ENCODE data around the gene C9orf72. TPM values are rescaled to one million over a fixed set of nuclear protein-coding genes. Genes with fewer than 3 reads are reported as not detected.

Gene C9orf72
- total RNA-seq, 2 experiments from 2014 or later = 13.7 to 16.4 TPM

GRCh38 chr9:27540502-27540901, 32.8 kb downstream of the C9orf72 start:
- Mint-ChIP-seq H3K4me3 (no peak overlapping the region), H3K4me1 (peaks cover 3% of the 10 kb centered on the region), H3K27me3 (no peaks in the 10 kb centered on the region), H3K27ac (no peak overlapping the region), H3K36me3 (peaks cover 10% of the 10 kb centered on the region), H3K9me3 (no peaks in the 10 kb centered on the region)
- ATAC-seq (ENCODE audit: low read depth) (no peak), DNase-seq (no peak)
- POLR2A ChIA-PET = interaction anchor here (0.7 kb wide), 1 partner anchor 12 kb away, joined by 4 read pairs; no protein-coding TSS in a partner anchor

- Mint-ChIP-seq H3K4me1 (peaks cover 3% of the 10 kb centered on the region), H3K27me3 (no peaks in the 10 kb centered on the region), H3K9me3 (no peaks in the 10 kb centered on the region), H3K36me3 (peaks cover 9% of the 10 kb centered on the region), H3K4me3 (no peak overlapping the region), H3K27ac (no peak overlapping the region)
- DNase-seq (no peak), ATAC-seq (ENCODE audit: low read depth) (no peak)
- POLR2A ChIA-PET = interaction anchor here (0.7 kb wide), 1 partner anchor 12 kb away, joined by 4 read pairs; no protein-coding TSS in a partner anchor
Measured at GRCh38 chr9:27539479-27540441, 33.5 kb downstream of the C9orf72 start.

DNA sequence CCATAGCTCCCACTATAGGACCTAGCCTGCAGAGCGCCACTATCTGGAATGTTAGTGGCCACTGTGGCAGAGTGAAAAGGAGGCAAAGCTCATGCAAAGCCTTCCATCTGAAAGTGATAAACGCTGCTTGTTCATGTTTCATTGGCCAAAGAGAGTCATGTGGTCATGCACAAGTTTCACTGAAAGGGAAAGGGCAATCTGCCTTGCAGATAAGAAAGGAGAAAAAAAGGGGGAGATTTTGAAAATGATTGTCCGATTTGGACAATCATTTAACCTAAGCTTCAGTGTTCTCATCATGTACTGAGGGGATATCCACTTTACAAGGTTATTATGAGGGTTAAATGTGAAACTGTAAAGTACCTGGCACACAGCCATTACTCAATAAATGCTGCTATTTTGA, 34.6 kb downstream of the C9orf72 start:
- Mint-ChIP-seq H3K36me3 (peaks cover 4% of the 10 kb centered on the region), H3K9me3 (no peaks in the 10 kb centered on the region), H3K4me3 (no peak overlapping the region), H3K27ac (no peak overlapping the region), H3K27me3 (no peaks in the 10 kb centered on the region), H3K4me1 (peaks cover 6% of the 10 kb centered on the region)
- POLR2A ChIA-PET = no interaction called here
- ATAC-seq (ENCODE audit: low read depth) = no peak
- DNase-seq = no peak

DNA sequence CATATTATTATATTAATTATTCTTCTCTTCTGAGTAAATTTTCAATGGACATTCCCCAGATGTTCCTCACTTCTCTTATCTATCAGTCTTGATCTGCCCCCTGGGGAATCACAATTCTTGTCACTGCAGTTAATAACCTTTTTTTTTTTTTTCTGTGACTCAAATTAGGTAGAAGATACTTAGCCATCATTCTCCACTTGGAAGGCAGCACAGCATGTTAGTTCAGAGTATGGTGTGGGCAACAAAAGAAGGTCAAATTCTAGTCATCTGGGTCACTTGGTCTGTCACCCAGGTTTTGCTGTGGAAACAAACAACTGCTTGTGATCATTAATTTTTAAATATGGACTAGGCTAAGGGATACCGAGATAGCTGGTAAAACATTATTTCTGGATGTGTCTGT, 35.5 kb downstream of the C9orf72 start:
- POLR2A ChIA-PET = no interaction called here
- H3K4me1 Mint-ChIP-seq = peaks cover 6% of the 10 kb centered on the region
- no peak for ATAC-seq (ENCODE audit: low read depth)

DNA sequence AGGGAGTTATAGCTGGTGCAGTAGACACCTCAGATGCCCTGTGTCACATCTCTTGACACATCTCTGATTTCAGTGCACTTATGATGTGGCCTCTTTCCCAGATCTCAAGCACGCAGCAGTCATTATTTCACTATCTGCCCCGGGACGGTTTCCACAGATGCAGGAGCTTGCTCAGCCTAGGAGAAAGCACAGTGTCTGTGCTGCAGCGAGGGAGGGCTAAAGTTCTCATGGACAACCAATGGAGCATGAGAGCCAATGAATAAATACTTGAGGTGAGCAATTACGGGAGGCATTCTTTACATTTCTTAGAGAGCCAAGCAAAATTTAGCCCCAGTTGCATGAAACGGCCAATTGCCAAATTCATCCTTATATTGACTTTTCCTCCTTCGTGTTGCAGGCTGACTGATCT, 36.2 kb downstream of the C9orf72 start:
- Mint-ChIP-seq H3K9me3 (no peaks in the 10 kb centered on the region), H3K4me3 (no peak overlapping the region), H3K36me3 (peaks cover 2% of the 10 kb centered on the region), H3K4me1 (peaks cover 6% of the 10 kb centered on the region), H3K27ac (no peak overlapping the region), H3K27me3 (no peaks in the 10 kb centered on the region)
- POLR2A ChIA-PET = no interaction called here
- no peak for ATAC-seq (ENCODE audit: low read depth)
- DNase-seq = no peak

More for the DNA sequence above, 35.5 kb downstream of the C9orf72 start:
- no peak for DNase-seq
- Mint-ChIP-seq H3K27me3 (no peaks in the 10 kb centered on the region), H3K4me3 (no peak overlapping the region), H3K36me3 (peaks cover 2% of the 10 kb centered on the region), H3K27ac (no peak overlapping the region), H3K9me3 (no peaks in the 10 kb centered on the region)

GRCh38 chr9:27536168-27536567, 37.1 kb downstream of the C9orf72 start:
- DNase-seq = no peak
- peaks cover 2% of the 10 kb centered on the region for H3K36me3 Mint-ChIP-seq
- no peak overlapping the region for H3K27ac Mint-ChIP-seq
- no peak for ATAC-seq (ENCODE audit: low read depth)
- H3K27me3 Mint-ChIP-seq = no peaks in the 10 kb centered on the region
- H3K9me3 Mint-ChIP-seq = no peaks in the 10 kb centered on the region
- peaks cover 6% of the 10 kb centered on the region for H3K4me1 Mint-ChIP-seq
- H3K4me3 Mint-ChIP-seq = no peak overlapping the region
- POLR2A ChIA-PET = no interaction called here

- H3K27ac Mint-ChIP-seq = no peak overlapping the region
Measured at GRCh38 chr9:27535701-27536118, 37.6 kb downstream of the C9orf72 start.

GRCh38 chr9:27534658-27535209, 38.5 kb downstream of the C9orf72 start:
- peaks cover 2% of the 10 kb centered on the region for H3K36me3 Mint-ChIP-seq
- DNase-seq (no peak), ATAC-seq (ENCODE audit: low read depth) (no peak)
- no peaks in the 10 kb centered on the region for H3K27me3 Mint-ChIP-seq
- no peaks in the 10 kb centered on the region for H3K9me3 Mint-ChIP-seq
- H3K4me1 Mint-ChIP-seq = peaks cover 9% of the 10 kb centered on the region
- no peak overlapping the region for H3K27ac Mint-ChIP-seq
- H3K4me3 Mint-ChIP-seq = no peak overlapping the region
- POLR2A ChIA-PET = no interaction called here

More at GRCh38 chr9:27535701-27536118, 37.6 kb downstream of the C9orf72 start:
- Mint-ChIP-seq H3K36me3 (peaks cover 2% of the 10 kb centered on the region), H3K4me3 (no peak overlapping the region), H3K4me1 (peaks cover 6% of the 10 kb centered on the region), H3K27me3 (no peaks in the 10 kb centered on the region), H3K9me3 (no peaks in the 10 kb centered on the region)
- DNase-seq (no peak), ATAC-seq (ENCODE audit: low read depth) (peak; percentile 45)
- POLR2A ChIA-PET = no interaction called here

DNA sequence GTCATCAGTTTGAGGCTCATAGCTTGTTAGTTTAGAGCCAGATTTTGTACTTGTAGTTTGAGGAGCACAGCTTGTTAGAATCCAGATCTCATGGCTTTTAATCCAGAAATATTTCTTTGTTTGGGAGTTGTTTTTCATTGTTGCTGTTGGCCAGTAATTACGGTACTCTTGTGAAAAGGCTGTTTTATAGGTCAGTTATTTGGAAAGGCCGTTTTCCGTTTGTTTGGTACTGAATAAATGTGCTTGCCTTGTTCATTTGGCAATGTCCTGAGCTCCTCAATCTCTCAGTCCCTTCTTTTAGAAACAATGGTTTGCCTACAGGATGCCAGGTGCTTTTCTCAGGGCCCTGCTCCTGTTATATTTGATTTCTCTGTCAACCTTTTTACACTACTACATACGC, 39.1 kb downstream of the C9orf72 start:
- peaks cover 2% of the 10 kb centered on the region for H3K36me3 Mint-ChIP-seq
- POLR2A ChIA-PET = no interaction called here
- H3K27ac Mint-ChIP-seq = no peak overlapping the region
- DNase-seq = no peak
- no peaks in the 10 kb centered on the region for H3K27me3 Mint-ChIP-seq
- peaks cover 10% of the 10 kb centered on the region for H3K4me1 Mint-ChIP-seq
- no peak overlapping the region for H3K4me3 Mint-ChIP-seq
- H3K9me3 Mint-ChIP-seq = no peaks in the 10 kb centered on the region
- no peak for ATAC-seq (ENCODE audit: low read depth)

- no peak overlapping the region for H3K4me3 Mint-ChIP-seq
- H3K36me3 Mint-ChIP-seq = peaks cover 2% of the 10 kb centered on the region
- no peaks in the 10 kb centered on the region for H3K27me3 Mint-ChIP-seq
- no peaks in the 10 kb centered on the region for H3K9me3 Mint-ChIP-seq
- POLR2A ChIA-PET = no interaction called here
- H3K27ac Mint-ChIP-seq = no peak overlapping the region
- ATAC-seq (ENCODE audit: low read depth) (no peak), DNase-seq (no peak)
- H3K4me1 Mint-ChIP-seq = peaks cover 10% of the 10 kb centered on the region
Measured at GRCh38 chr9:27533311-27533710, 40.0 kb downstream of the C9orf72 start.

- POLR2A ChIA-PET = no interaction called here
- no peaks in the 10 kb centered on the region for H3K9me3 Mint-ChIP-seq
- H3K27ac Mint-ChIP-seq = no peak overlapping the region
- no peak for DNase-seq
- no peaks in the 10 kb centered on the region for H3K36me3 Mint-ChIP-seq
- H3K27me3 Mint-ChIP-seq = peaks cover 6% of the 10 kb centered on the region
- peaks cover 16% of the 10 kb centered on the region for H3K4me1 Mint-ChIP-seq
- ATAC-seq (ENCODE audit: low read depth) = no peak
- H3K4me3 Mint-ChIP-seq = no peak overlapping the region
Measured at GRCh38 chr9:27532046-27532445, 41.2 kb downstream of the C9orf72 start.

DNA sequence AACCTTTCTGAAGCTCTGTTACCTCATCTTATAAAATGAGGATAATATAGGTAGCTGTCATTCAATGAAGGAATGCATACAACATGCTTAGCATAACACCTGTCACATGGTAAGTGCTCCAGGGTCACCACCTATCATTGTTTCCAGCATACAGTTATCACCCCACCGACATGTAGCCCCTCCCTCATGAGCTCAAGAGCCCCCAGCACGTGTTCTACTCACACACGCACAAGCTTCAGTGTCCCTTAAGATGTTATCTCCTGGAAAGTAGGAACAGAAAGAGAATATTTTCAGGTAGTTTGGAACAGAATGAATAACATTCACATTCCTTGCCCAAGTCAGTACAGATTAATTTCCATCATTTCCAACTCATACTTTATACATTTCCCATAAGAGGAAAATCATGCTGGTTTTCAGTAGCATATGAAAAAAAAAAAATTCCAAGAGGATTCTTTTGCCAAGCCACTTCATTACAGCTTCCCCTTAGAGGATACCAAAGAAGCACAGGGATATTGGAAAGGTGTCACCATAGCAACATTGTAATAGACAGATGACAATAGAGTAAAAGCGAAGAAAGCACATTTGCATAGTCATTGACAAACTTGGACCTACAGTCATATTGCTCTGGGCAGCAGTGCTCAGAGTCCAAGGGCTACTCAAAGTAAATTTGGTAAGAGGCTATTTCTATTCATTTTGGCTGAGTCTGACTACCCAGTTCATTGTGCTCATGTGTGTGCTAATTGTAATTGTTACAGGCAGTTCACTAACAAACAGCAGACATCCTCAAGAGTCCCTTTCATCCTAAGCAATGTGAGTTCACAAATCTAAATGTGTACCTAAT, 42.1 kb downstream of the C9orf72 start:
- H3K27ac Mint-ChIP-seq = no peak overlapping the region

More for the DNA sequence above, 42.1 kb downstream of the C9orf72 start:
- no peaks in the 10 kb centered on the region for H3K9me3 Mint-ChIP-seq
- POLR2A ChIA-PET = interaction anchor here (2.2 kb wide), 1 partner anchor 198 kb away, joined by 12 read pairs; no protein-coding TSS in a partner anchor
- DNase-seq (no peak), ATAC-seq (ENCODE audit: low read depth) (no peak)
- H3K36me3 Mint-ChIP-seq = no peaks in the 10 kb centered on the region
- H3K27me3 Mint-ChIP-seq = peaks cover 8% of the 10 kb centered on the region
- no peak overlapping the region for H3K4me3 Mint-ChIP-seq
- H3K4me1 Mint-ChIP-seq = peaks cover 16% of the 10 kb centered on the region
